NT2/D1 (cell line): ENCODE measurements around the gene AFDN.

Experiments used
- YY1 ChIP-seq: IDR thresholded peaks from 2 replicates; pipeline ENCODE4 v1.6.1; 2011; ENCODE audit not compliant: insufficient read length, insufficient read depth
- ZNF274 ChIP-seq: IDR thresholded peaks from 2 replicates; pipeline ENCODE4 v1.6.1; 2011; ENCODE audit warnings: mild to moderate bottlenecking, low read depth, low read length

GRCh38 chr6:167798453-167798852 lies 28.3 kb upstream of the AFDN start:
- no peak for TF ChIP-seq ZNF274
- no peak for TF ChIP-seq YY1
